H9 (cell line): ENCODE data around the gene ROR1. TPM values are rescaled to one million over a fixed set of nuclear protein-coding genes. Genes with fewer than 3 reads are reported as not detected.

Experiments used
- DNase-seq: peaks from one replicate; pipeline ENCODE4 v3.0.0-alpha.2; 2017
- H2AFZ ChIP-seq: one replicate; pipeline ENCODE4 v1.6.1; 2013; ENCODE audit warnings: mild to moderate bottlenecking, low read length, control low read depth, moderate library complexity
- H2AK5ac ChIP-seq: 2 replicates; pipeline ENCODE4 v1.6.1; 2013; ENCODE audit warnings: low read length, control low read depth, mixed read lengths; ENCODE audit not compliant: insufficient read length
- H2BK120ac ChIP-seq: one replicate; pipeline ENCODE4 v1.6.1; 2013; ENCODE audit warnings: low read depth, mild to moderate bottlenecking, low read length, control low read depth, inconsistent platforms; ENCODE audit not compliant: poor library complexity, severe bottlenecking
- H2BK12ac ChIP-seq: 2 replicates; pipeline ENCODE4 v1.6.1; 2013; ENCODE audit warnings: low read length, control low read depth, mixed read lengths, low read depth; ENCODE audit not compliant: insufficient read length
- H2BK15ac ChIP-seq: 2 replicates; pipeline ENCODE4 v1.6.1; 2013; ENCODE audit warnings: low read depth, low read length, control low read depth
- H2BK20ac ChIP-seq: one replicate; pipeline ENCODE4 v1.6.1; 2013; ENCODE audit warnings: low read depth, mild to moderate bottlenecking, low read length, control low read depth, inconsistent platforms; ENCODE audit not compliant: poor library complexity, severe bottlenecking
- H2BK5ac ChIP-seq: 2 replicates; pipeline ENCODE4 v1.6.1; 2013; ENCODE audit warnings: low read length, control low read depth, mixed read lengths; ENCODE audit not compliant: insufficient read length
- H3K14ac ChIP-seq: 2 replicates; pipeline ENCODE4 v1.6.1; 2013; ENCODE audit warnings: low read length, control low read depth; ENCODE audit not compliant: insufficient read depth
- H3K18ac ChIP-seq: 2 replicates; pipeline ENCODE4 v1.6.1; 2013; ENCODE audit warnings: low read depth, mild to moderate bottlenecking, mixed read lengths, low read length, control low read depth; ENCODE audit not compliant: insufficient read length
- H3K23ac ChIP-seq: 2 replicates; pipeline ENCODE4 v1.6.1; 2013; ENCODE audit warnings: low read length, control low read depth, mixed read lengths, low read depth; ENCODE audit not compliant: insufficient read length
- H3K23me2 ChIP-seq: 2 replicates; pipeline ENCODE4 v1.6.1; 2013; ENCODE audit warnings: low read depth, mild to moderate bottlenecking, mixed read lengths, low read length, control low read depth; ENCODE audit not compliant: insufficient read length, poor library complexity, severe bottlenecking
- H3K27ac ChIP-seq: 2 replicates; pipeline ENCODE4 v1.5.1; 2013; ENCODE audit warnings: low read length, control low read depth, mixed read lengths, low read depth; ENCODE audit not compliant: insufficient read length
- H3K27me3 ChIP-seq: 2 replicates; pipeline ENCODE4 v1.6.1; 2013; ENCODE audit warnings: low read length, control low read depth, inconsistent platforms; ENCODE audit not compliant: insufficient read depth
- H3K4ac ChIP-seq: 2 replicates; pipeline ENCODE4 v1.6.1; 2013; ENCODE audit warnings: low read depth, mild to moderate bottlenecking, control low read depth, inconsistent platforms, low read length, moderate library complexity
- H3K4me1 ChIP-seq: 2 replicates; pipeline ENCODE4 v1.6.1; 2013; ENCODE audit warnings: low read length, control low read depth, inconsistent platforms; ENCODE audit not compliant: insufficient read depth
- H3K4me2 ChIP-seq: 2 replicates; pipeline ENCODE4 v1.6.1; 2013; ENCODE audit warnings: low read length, control low read depth, mixed read lengths; ENCODE audit not compliant: insufficient read length, insufficient read depth
- H3K56ac ChIP-seq: 2 replicates; pipeline ENCODE4 v1.6.1; 2013; ENCODE audit warnings: low read depth, mild to moderate bottlenecking, mixed read lengths, low read length, control low read depth; ENCODE audit not compliant: insufficient read length
- H3K79me1 ChIP-seq: 2 replicates; pipeline ENCODE4 v1.6.1; 2013; ENCODE audit warnings: low read depth, mild to moderate bottlenecking, moderate library complexity, low read length, control low read depth, inconsistent platforms; ENCODE audit not compliant: insufficient read depth, poor library complexity, severe bottlenecking
- H3K79me2 ChIP-seq: 2 replicates; pipeline ENCODE4 v1.6.1; 2013; ENCODE audit warnings: low read length, control low read depth, inconsistent platforms; ENCODE audit not compliant: insufficient read depth
- H3K9ac ChIP-seq: 2 replicates; pipeline ENCODE4 v1.6.1; 2013; ENCODE audit warnings: low read length, control low read depth, mixed read lengths; ENCODE audit not compliant: insufficient read length; ENCODE audit errors: extremely low read depth
- H3K9me3 ChIP-seq: one replicate; pipeline ENCODE4 v1.6.1; 2013; ENCODE audit warnings: low read depth, low read length, inconsistent platforms; ENCODE audit not compliant: control insufficient read depth
- H3T11ph ChIP-seq: one replicate; pipeline ENCODE4 v1.6.1; 2013; ENCODE audit warnings: mild to moderate bottlenecking, low read length, control low read depth, inconsistent platforms
- H4K20me1 ChIP-seq: one replicate; pipeline ENCODE4 v1.6.1; 2013; ENCODE audit not compliant: control insufficient read depth, insufficient read length, insufficient read depth
- H4K5ac ChIP-seq: 2 replicates; pipeline ENCODE4 v1.6.1; 2013; ENCODE audit warnings: low read depth, mild to moderate bottlenecking, mixed read lengths, low read length, control low read depth; ENCODE audit not compliant: insufficient read length
- H4K8ac ChIP-seq: replicated peaks from 2 replicates; pipeline ENCODE4 v1.6.1; 2013; ENCODE audit warnings: low read length, control low read depth, mixed read lengths, low read depth; ENCODE audit not compliant: insufficient read length
- H4K91ac ChIP-seq: 2 replicates; pipeline ENCODE4 v1.6.1; 2013; ENCODE audit warnings: low read depth, mild to moderate bottlenecking, moderate library complexity, mixed read lengths, low read length, control low read depth; ENCODE audit not compliant: insufficient read length
- H3K27ac Mint-ChIP-seq, 3 experiments: 2 replicates in 2 of 3; 3 replicates in 1 of 3; pipeline ENCODE4 v1.8.0; 2020 to 2021; ENCODE audit warnings: mixed read lengths in 3 of 3, mild to moderate bottlenecking in 1 of 3, moderate library complexity in 1 of 3
- H3K27me3 Mint-ChIP-seq: 2 replicates; pipeline ENCODE4 v1.8.0; 2021; ENCODE audit warnings: low read depth, mild to moderate bottlenecking, moderate library complexity, mixed read lengths
- H3K36me3 Mint-ChIP-seq, 3 experiments: 2 replicates in 2 of 3; 3 replicates in 1 of 3; pipeline ENCODE4 v1.8.0; 2020 to 2021; ENCODE audit warnings: low read depth in 3 of 3, mixed read lengths in 3 of 3; ENCODE audit not compliant: insufficient read depth in 1 of 3
- H3K4me1 Mint-ChIP-seq, 2 experiments: 2 replicates each; pipeline ENCODE4 v1.8.0; 2020; ENCODE audit warnings: mixed read lengths in 2 of 2
- H3K4me3 Mint-ChIP-seq, 2 experiments: 2 replicates in 1 of 2; 3 replicates in 1 of 2; pipeline ENCODE4 v1.8.0; 2020 to 2021; ENCODE audit warnings: mild to moderate bottlenecking in 2 of 2, mixed read lengths in 2 of 2, moderate library complexity in 1 of 2
- H3K9me3 Mint-ChIP-seq, 2 experiments: 2 replicates in 1 of 2; 3 replicates in 1 of 2; pipeline ENCODE4 v1.8.0; 2020; ENCODE audit warnings: mild to moderate bottlenecking in 2 of 2, mixed read lengths in 2 of 2, moderate library complexity in 1 of 2
- WGBS: extraction: QIAGEN DNeasy Blood & Tissue Kit; methylation state at CpG from one replicate; pipeline ENCODE4 v1.1.7; 2013; ENCODE audit warnings: missing lambda C conversion rate, low lambda C conversion rate, mixed read lengths; ENCODE audit not compliant: insufficient read length; ENCODE audit errors: extremely low coverage; 5-methylcytosine and 5-hydroxymethylcytosine counted together
- total RNA-seq: library from RNA; stranded (reverse); gene quantifications from 2 replicates; pipeline ENCODE4 v1.2.1, GENCODE V29; 2021
- TF ChIP-seq, protein P1 (sequence below): fragments of 200-600 bp; sonication (generic); conservative IDR thresholded peaks from 3 replicates; pipeline ENCODE4 v1.8.0; 2021; ENCODE audit warnings: antibody characterized with exemption, mild to moderate bottlenecking

Gene ROR1
- total RNA-seq, 1 experiment from 2014 or later: 75.9 TPM

DNA sequence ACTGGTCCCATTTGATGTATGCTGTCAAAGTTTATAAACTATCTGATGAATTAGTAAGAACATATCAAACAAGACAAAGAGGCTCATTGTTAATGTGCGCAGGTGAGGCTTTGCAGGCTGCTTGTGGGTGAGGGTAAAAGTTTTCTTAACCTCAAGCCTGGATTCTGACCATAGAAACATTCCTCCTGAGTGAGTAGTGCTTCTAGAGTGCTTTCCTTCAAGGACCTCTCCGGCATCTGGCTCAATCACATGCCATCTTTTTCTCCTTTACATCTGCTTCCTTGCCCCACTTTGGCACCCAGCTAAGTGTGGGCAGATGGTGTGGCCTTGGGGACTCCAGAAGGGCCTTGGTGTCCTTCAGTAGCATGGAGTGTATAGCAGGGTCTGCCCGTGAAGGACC lies 104.0 kb downstream of the ROR1 start:
- no peak overlapping the region for H3K4ac ChIP-seq
- peaks cover 11% of the 10 kb centered on the region; the same call in 1 of the 2 replicates for H3K4me1 ChIP-seq
- no peaks in the 10 kb centered on the region for H4K20me1 ChIP-seq
- no peak overlapping the region for H3K4me2 ChIP-seq
- H2BK120ac ChIP-seq: no peak overlapping the region
- H3T11ph ChIP-seq: no peak overlapping the region
- H4K91ac ChIP-seq: no peak overlapping the region
- H3K79me2 ChIP-seq: peaks cover 27% of the 10 kb centered on the region; the same call in 1 of the 2 replicates
- H3K79me1 ChIP-seq: peaks cover 18% of the 10 kb centered on the region
- H4K5ac ChIP-seq: no peak overlapping the region
- no peak overlapping the region for H3K9ac ChIP-seq
- H3K14ac ChIP-seq: no peak overlapping the region
- H2BK12ac ChIP-seq: no peak overlapping the region
- no peak overlapping the region for H3K56ac ChIP-seq
- Mint-ChIP-seq H3K4me3 (no peak overlapping the region), H3K27me3 (no peaks in the 10 kb centered on the region), H3K4me1 (peaks cover 64 to 77% of the 10 kb centered on the region in 2 experiments), H3K36me3 (no peaks in the 10 kb centered on the region), H3K27ac (peak overlapping the region in 2 of 3 experiments; percentile 10 to 62; a peak in 1 of 7 replicates), H3K9me3 (no peaks in the 10 kb centered on the region)
- no peak overlapping the region for H4K8ac ChIP-seq
- H2BK20ac ChIP-seq: no peak overlapping the region
- H3K23me2 ChIP-seq: no peaks in the 10 kb centered on the region
- no peak for DNase-seq
- H2AFZ ChIP-seq: no peak overlapping the region
- no peak overlapping the region for H2AK5ac ChIP-seq
- H3K18ac ChIP-seq: no peak overlapping the region
- no peaks in the 10 kb centered on the region for H3K9me3 ChIP-seq
- H3K27me3 ChIP-seq: no peaks in the 10 kb centered on the region
- no peak overlapping the region for H2BK15ac ChIP-seq
- no CpG with 5 or more reads among the region's 3 CpGs for WGBS
- H3K23ac ChIP-seq: no peak overlapping the region
- H3K27ac ChIP-seq: no peak overlapping the region
- no peak overlapping the region for H2BK5ac ChIP-seq
- TF ChIP-seq, protein P1, sequence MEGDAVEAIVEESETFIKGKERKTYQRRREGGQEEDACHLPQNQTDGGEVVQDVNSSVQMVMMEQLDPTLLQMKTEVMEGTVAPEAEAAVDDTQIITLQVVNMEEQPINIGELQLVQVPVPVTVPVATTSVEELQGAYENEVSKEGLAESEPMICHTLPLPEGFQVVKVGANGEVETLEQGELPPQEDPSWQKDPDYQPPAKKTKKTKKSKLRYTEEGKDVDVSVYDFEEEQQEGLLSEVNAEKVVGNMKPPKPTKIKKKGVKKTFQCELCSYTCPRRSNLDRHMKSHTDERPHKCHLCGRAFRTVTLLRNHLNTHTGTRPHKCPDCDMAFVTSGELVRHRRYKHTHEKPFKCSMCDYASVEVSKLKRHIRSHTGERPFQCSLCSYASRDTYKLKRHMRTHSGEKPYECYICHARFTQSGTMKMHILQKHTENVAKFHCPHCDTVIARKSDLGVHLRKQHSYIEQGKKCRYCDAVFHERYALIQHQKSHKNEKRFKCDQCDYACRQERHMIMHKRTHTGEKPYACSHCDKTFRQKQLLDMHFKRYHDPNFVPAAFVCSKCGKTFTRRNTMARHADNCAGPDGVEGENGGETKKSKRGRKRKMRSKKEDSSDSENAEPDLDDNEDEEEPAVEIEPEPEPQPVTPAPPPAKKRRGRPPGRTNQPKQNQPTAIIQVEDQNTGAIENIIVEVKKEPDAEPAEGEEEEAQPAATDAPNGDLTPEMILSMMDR: no peak
